Hepatocyte (in vitro differentiated cells): ENCODE results near the gene GRIK4. TPM values are rescaled to one million over a fixed set of nuclear protein-coding genes. Genes with fewer than 3 reads are reported as not detected.

Source experiments
- DNase-seq: peaks from one replicate; pipeline ENCODE4 v3.0.0-alpha.2; 2016; ENCODE audit warnings: low spot score
- H2AFZ ChIP-seq: fragments of 200-600 bp; sonication (generic); 2 replicates; pipeline ENCODE4 v1.6.0; 2016; ENCODE audit warnings: antibody characterized with exemption, mild to moderate bottlenecking
- H3K27ac ChIP-seq: fragments of 200-600 bp; sonication (generic); 2 replicates; pipeline ENCODE4 v1.5.1; 2016; ENCODE audit warnings: mild to moderate bottlenecking
- H3K27me3 ChIP-seq: fragments of 200-600 bp; sonication (generic); 2 replicates; pipeline ENCODE4 v1.6.1; 2016
- H3K36me3 ChIP-seq: fragments of 200-600 bp; sonication (generic); replicated peaks from 2 replicates; pipeline ENCODE4 v1.5.1; 2016; ENCODE audit warnings: low read depth; ENCODE audit not compliant: insufficient read depth
- H3K4me1 ChIP-seq: fragments of 200-600 bp; sonication (generic); 2 replicates; pipeline ENCODE4 v1.5.1; 2016; ENCODE audit warnings: mild to moderate bottlenecking, moderate library complexity; ENCODE audit not compliant: insufficient read depth
- H3K4me2 ChIP-seq: fragments of 200-600 bp; sonication (generic); 2 replicates; pipeline ENCODE4 v1.6.0; 2016
- H3K4me3 ChIP-seq: fragments of 200-600 bp; sonication (generic); 2 replicates; pipeline ENCODE4 v1.5.1; 2016; ENCODE audit warnings: mild to moderate bottlenecking
- H3K79me2 ChIP-seq: fragments of 200-600 bp; sonication (generic); 2 replicates; pipeline ENCODE4 v1.6.0; 2017; ENCODE audit warnings: mild to moderate bottlenecking
- H3K9me2 ChIP-seq: fragments of 200-600 bp; sonication (generic); replicated peaks from 2 replicates; pipeline ENCODE4 v1.6.0; 2017; ENCODE audit warnings: mild to moderate bottlenecking; ENCODE audit not compliant: insufficient read depth
- H3K9me3 ChIP-seq: fragments of 200-600 bp; sonication (generic); 2 replicates; pipeline ENCODE4 v1.5.1; 2016; ENCODE audit warnings: low read depth, mild to moderate bottlenecking
- H4K20me1 ChIP-seq: fragments of 200-600 bp; sonication (generic); 2 replicates; pipeline ENCODE4 v1.6.0; 2016; ENCODE audit warnings: mild to moderate bottlenecking; ENCODE audit not compliant: insufficient read depth, poor library complexity, severe bottlenecking
- CTCF ChIP-seq: fragments of 200-600 bp; sonication (generic); IDR thresholded peaks from 2 replicates; pipeline ENCODE4 v1.5.1; 2016; ENCODE audit warnings: antibody characterized with exemption, mild to moderate bottlenecking; ENCODE audit not compliant: poor library complexity
- EZH2 ChIP-seq: fragments of 200-600 bp; sonication (generic); IDR thresholded peaks from 2 replicates; pipeline ENCODE4 v1.6.1; 2016; ENCODE audit warnings: antibody characterized with exemption, mild to moderate bottlenecking, borderline replicate concordance
- EZH2phosphoT487 ChIP-seq: fragments of 200-600 bp; sonication (generic); IDR thresholded peaks from one replicate; pipeline ENCODE4 v1.6.1; 2018; ENCODE audit warnings: antibody characterized with exemption, mild to moderate bottlenecking, low read depth, moderate library complexity; ENCODE audit not compliant: unreplicated experiment, severe bottlenecking
- WGBS: methylation state at CpG from one replicate; pipeline ENCODE4 v1.1.6; 2016; ENCODE audit warnings: low lambda C conversion rate; ENCODE audit errors: missing lambda C conversion rate; 5-methylcytosine and 5-hydroxymethylcytosine counted together
- polyA plus RNA-seq: library from polyadenylated mRNA; unstranded; fragments of >200 nt; fragmentation: Nextera tagmentation; extraction: Ambion mirVana; gene quantifications from 2 replicates; pipeline ENCODE4 v1.2.1, GENCODE V29; 2016
- total RNA-seq: library from RNA; depleted of rRNA; stranded (reverse); fragments of >200 nt; gene quantifications from 2 replicates; pipeline ENCODE4 v1.2.3, GENCODE V29; 2014

GRIK4 gene
- total and polyA plus RNA-seq, 2 experiments from 2014 or later, result 1.5 to 2.3 TPM

- H3K27me3 ChIP-seq, result no peaks in the 10 kb centered on the region
- no peaks in the 10 kb centered on the region for H3K9me3 ChIP-seq
- no peak overlapping the region for H3K4me3 ChIP-seq
- no peak for DNase-seq
- H2AFZ ChIP-seq, result no peak overlapping the region
- H3K27ac ChIP-seq, result no peak overlapping the region
- no peaks in the 10 kb centered on the region for H3K79me2 ChIP-seq
- no peaks in the 10 kb centered on the region for H3K9me2 ChIP-seq
- no peak overlapping the region for H3K4me2 ChIP-seq
- no peaks in the 10 kb centered on the region for H3K36me3 ChIP-seq
- H4K20me1 ChIP-seq, result no peaks in the 10 kb centered on the region
- 90% methylated on average over 20 of the region's 20 CpGs for WGBS
- H3K4me1 ChIP-seq, result no peaks in the 10 kb centered on the region
- TF ChIP-seq CTCF, result no peak
- no peak for TF ChIP-seq EZH2
- TF ChIP-seq EZH2phosphoT487, result no peak
Measured at GRCh38 chr11:120884154-120885020, 372.8 kb downstream of the GRIK4 start.

GRCh38 chr11:120890609-120891320 lies 379.2 kb downstream of the GRIK4 start:
- H3K9me2 ChIP-seq, result no peaks in the 10 kb centered on the region
- H3K36me3 ChIP-seq, result no peaks in the 10 kb centered on the region
- H3K4me3 ChIP-seq, result no peak overlapping the region
- no peak overlapping the region for H3K27ac ChIP-seq
- no peak for TF ChIP-seq CTCF
- no peak for TF ChIP-seq EZH2phosphoT487
- no peak for TF ChIP-seq EZH2
- H4K20me1 ChIP-seq, result no peaks in the 10 kb centered on the region
- H2AFZ ChIP-seq, result no peak overlapping the region
- WGBS, result 90% methylated on average over 7 of the region's 7 CpGs
- DNase-seq, result no peak
- no peaks in the 10 kb centered on the region for H3K79me2 ChIP-seq
- no peak overlapping the region for H3K4me2 ChIP-seq
- no peaks in the 10 kb centered on the region for H3K27me3 ChIP-seq
- no peaks in the 10 kb centered on the region for H3K4me1 ChIP-seq
- no peaks in the 10 kb centered on the region for H3K9me3 ChIP-seq

- H3K9me2 ChIP-seq, result no peaks in the 10 kb centered on the region
- TF ChIP-seq CTCF (no peak), EZH2phosphoT487 (no peak), EZH2 (no peak)
- H3K36me3 ChIP-seq, result no peaks in the 10 kb centered on the region
- no peak overlapping the region for H3K4me3 ChIP-seq
- WGBS, result 81% methylated on average over 9 of the region's 9 CpGs
- no peaks in the 10 kb centered on the region for H3K79me2 ChIP-seq
- H3K4me1 ChIP-seq, result no peaks in the 10 kb centered on the region
- no peak for DNase-seq
- H3K9me3 ChIP-seq, result no peaks in the 10 kb centered on the region
- H3K4me2 ChIP-seq, result no peak overlapping the region
- no peaks in the 10 kb centered on the region for H3K27me3 ChIP-seq
- no peaks in the 10 kb centered on the region for H4K20me1 ChIP-seq
- H2AFZ ChIP-seq, result no peak overlapping the region
- no peak overlapping the region for H3K27ac ChIP-seq
Measured at GRCh38 chr11:120893440-120894201, 382.1 kb downstream of the GRIK4 start.
